ENCODE data around the gene FES.

Gene FES

GRCh38 chr15:90931575-90931827 is 47.2 kb downstream of the FES start:
- DNase-seq (ENCODE audit: low spot score) = no peak

DNA sequence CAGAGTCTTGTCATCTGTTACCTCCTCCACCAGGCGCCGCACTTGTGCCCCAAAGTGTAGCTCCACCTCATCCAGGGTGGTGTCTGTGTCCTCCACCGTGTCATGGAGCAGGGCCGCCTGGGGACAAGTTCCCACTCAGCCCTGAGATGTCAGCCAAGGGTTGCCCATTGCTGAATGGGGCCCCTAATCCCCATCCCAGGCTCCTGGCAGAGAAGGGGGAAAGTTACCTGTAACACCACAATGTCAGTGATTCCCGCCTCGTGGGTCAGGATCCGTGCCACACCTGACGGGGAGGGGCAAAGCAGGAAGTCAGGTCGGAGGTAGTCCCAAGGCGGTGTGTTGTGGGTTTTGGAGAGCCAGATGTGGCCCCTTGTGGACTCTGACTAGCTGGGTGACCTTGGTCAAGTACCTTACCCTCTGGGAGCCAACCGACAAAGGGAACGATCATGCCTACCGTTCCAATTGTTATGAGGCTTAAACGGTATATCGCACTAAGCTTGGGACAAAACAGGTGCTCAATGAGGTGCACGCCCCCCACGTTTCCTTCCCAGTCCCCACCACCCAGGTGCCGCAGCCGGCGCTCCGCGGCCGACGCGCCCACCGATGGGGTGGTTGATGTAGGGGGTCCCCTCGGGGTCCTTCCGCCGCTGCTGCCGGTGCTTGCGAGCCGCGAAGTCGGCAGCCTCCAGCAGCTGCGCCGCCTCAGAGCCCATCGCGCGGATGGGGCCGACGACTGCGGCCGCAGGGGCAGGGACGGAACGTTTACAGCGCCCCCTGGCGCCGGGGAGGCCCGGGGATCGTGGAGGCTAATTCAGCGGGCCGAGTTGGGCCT is 47.7 kb downstream of the FES start, which contains the start of gene HDDC3:
HDDC3 (minus strand) TSS at position 722 of the 832 bp plus-strand sequence; CDS start at position 713, 9 bp downstream.
- peak; percentile 94 for DNase-seq (ENCODE audit: low spot score)

DNA sequence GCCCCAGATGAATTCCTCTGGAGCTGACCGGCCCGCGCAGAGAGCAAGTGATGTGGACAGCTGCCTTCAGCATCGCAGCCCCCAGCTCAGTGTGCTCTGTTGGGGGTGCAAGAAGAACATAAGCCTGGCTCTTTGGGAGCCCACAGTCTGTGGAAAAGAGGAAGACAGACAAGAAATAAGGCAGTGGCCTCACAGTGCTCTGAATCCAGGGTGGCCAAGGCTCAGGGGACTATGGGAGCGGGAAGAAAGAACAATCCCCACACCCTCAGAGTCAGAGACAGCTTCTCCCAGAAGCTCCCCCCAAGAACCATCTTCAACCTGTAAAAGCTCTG is 48.3 kb downstream of the FES start:
- DNase-seq (ENCODE audit: low spot score) = no peak

GRCh38 chr15:90933301-90933700 is 49.0 kb downstream of the FES start:
- DNase-seq (ENCODE audit: low spot score) = no peak

GRCh38 chr15:90934256-90934948 is 50.1 kb downstream of the FES start:
- peak; percentile 86 for DNase-seq (ENCODE audit: low spot score)

DNA sequence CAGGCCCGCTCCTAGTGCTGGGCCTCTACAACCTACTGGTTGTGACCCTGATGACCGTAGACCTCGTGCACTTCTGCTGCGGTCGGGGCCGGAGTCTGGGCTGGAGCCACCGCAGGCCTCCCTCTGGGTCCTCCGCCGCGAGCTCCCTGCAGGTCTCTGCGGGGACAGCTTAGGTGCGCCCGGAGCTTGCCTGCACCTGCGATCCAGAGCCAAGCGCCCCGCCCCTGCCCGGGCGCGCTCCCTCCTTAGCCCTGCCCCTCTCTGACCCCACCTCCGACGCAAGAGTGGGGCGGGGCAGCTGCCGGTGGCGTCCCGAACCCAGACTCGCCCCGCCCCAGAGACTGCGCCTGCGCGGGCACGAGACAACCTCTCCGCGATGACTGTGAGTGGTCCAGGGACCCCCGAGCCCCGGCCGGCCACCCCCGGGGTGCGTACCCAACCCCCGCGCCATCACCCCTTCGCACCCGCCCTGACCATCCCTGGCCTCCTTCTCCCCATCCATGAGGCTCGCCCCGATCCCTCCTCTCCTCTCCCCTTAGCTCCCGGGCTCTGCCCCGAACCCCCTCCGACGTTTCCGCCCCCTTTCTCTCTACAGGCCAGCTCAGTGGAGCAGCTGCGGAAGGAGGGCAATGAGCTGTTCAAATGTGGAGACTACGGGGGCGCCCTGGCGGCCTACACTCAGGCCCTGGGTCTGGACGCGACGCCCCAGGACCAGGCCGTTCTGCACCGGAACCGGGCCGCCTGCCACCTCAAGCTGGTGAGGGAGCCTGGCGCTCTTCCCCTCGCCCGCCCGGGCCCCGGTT is 50.8 kb downstream of the FES start, which contains the start of gene UNC45A:
UNC45A (plus strand) TSS at position 337 of the 803 bp plus-strand sequence; CDS start at position 377, 40 bp downstream.
- peak; percentile 94 for DNase-seq (ENCODE audit: low spot score)

GRCh38 chr15:90936823-90937222 is 52.5 kb downstream of the FES start:
- no peak for DNase-seq (ENCODE audit: low spot score)

- no peak for DNase-seq (ENCODE audit: low spot score)
Observed at GRCh38 chr15:90938261-90938660, 54.0 kb downstream of the FES start.

GRCh38 chr15:90939756-90940155 is 55.5 kb downstream of the FES start:
- DNase-seq (ENCODE audit: low spot score) = no peak

DNA sequence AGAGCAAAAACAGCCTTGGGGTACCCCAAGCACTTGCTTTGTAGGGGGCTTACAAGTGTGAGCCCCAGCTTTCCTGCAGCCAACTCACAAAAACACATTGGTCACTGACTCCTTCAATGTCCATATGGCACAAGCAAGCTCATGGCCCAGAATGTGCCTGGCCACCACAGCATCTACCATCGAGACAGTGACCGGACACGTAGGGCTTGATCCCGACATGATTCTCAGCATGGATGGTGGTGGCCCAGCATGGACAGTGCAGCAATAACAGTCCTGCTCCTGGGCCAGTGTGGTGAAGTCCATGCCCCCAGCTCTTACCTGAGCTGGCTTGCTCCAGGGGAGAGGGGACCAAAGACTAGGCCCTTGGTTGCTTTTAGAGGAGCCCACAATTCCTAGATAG is 56.7 kb downstream of the FES start:
- no peak for DNase-seq (ENCODE audit: low spot score)

DNA sequence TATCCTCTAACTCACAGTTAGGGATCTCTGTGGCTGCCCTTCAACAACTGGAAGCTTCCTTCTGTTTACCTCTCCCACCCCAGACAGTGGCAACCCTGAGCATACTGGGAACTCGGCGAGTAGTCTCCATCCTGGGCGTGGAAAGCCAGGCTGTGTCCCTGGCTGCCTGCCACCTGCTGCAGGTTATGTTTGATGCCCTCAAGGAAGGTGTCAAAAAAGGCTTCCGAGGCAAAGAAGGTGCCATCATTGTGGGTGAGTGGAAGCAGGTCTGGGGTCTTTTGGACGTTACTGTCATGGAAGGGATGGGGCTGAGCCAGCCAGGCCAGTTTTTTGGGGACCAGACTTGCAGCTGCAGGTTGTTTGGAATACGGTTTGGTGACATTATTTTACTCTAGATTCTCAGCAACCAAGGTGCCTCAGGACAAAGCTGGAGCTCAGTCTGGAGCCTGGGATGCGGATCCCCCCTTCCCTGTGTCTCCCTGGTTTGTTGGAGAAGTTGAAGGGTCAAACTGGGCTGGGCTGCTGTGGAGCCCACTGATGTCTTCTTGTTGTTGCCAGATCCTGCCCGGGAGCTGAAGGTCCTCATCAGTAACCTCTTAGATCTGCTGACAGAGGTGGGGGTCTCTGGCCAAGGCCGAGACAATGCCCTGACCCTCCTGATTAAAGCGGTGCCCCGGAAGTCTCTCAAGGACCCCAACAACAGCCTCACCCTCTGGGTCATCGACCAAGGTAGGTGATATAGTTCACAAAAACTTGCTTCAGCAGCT is 58.2 kb downstream of the FES start:
- no peak for DNase-seq (ENCODE audit: low spot score)

DNA sequence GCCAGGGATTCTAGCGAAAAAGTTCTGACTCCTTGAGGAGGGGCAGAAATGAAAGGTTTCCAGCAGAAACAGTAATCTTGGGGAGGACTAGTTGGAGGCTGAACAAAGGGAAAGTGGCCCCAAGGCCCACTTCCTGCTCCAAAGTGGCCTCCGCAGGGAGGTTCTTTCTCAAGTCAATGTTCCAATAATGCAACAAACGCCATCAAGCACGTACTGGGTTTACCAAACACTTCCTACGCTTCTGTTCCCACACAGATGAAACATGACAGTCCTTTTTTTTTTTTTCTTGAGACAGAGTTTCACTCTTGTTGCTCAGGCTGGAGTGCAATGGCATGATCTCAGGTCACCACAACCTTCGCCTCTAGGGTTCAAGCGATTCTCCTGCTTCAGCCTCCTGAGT is 60.8 kb downstream of the FES start:
- DNase-seq (ENCODE audit: low spot score) = no peak

Measured in ecto neural progenitor cell (in vitro differentiated cells).